Right ventricle myocardium inferior (tissue), 1 donor: ENCODE results near the gene IGF1R. TPM values are rescaled to one million over a fixed set of nuclear protein-coding genes. Genes with fewer than 3 reads are reported as not detected.
"Not testable (repeated sequence)": the region's sequence is repeated elsewhere in the genome, so short reads cannot be mapped to it uniquely, and the experiment has no call there.

ENCODE experiments used
- ATAC-seq: fragments of 200-7000 bp; cut with Tn5 transposase; one replicate; pipeline ENCODE4 v1.9.1; 2020; ENCODE audit warnings: mild to moderate bottlenecking, moderate library complexity
- DNase-seq: peaks from one replicate; pipeline ENCODE4 v3.0.0; 2021; ENCODE audit errors: missing footprints
- intact Hi-C: fragments of 100-400 bp; cut with DNase I; formaldehyde crosslinking; loops from one replicate; pipeline ENCODE4 v1.11.0; 2022
- long read RNA-seq: library from polyadenylated mRNA; unstranded; transcript quantifications from one replicate; pipeline ENCODE4 v2.0.0, GENCODE V29; 2021
- total RNA-seq: library from RNA; stranded (reverse); fragmentation: NEBNext Ultra II Directional; extraction: Animal tissue kit (Norgen Biotek cat#: 25700); gene quantifications from one replicate; pipeline ENCODE4 v1.2.1, GENCODE V29; 2021
- donor health status: DM: no; HTN: yes; CAD: no; lungs with severe emphysema.

The IGF1R gene
- 26.3 TPM for total RNA-seq
- long read RNA-seq, partial matches to known transcripts: 3 of 5 reads
- long read RNA-seq, other reads (novel, unspliced or antisense): 2 of 5 reads

DNA sequence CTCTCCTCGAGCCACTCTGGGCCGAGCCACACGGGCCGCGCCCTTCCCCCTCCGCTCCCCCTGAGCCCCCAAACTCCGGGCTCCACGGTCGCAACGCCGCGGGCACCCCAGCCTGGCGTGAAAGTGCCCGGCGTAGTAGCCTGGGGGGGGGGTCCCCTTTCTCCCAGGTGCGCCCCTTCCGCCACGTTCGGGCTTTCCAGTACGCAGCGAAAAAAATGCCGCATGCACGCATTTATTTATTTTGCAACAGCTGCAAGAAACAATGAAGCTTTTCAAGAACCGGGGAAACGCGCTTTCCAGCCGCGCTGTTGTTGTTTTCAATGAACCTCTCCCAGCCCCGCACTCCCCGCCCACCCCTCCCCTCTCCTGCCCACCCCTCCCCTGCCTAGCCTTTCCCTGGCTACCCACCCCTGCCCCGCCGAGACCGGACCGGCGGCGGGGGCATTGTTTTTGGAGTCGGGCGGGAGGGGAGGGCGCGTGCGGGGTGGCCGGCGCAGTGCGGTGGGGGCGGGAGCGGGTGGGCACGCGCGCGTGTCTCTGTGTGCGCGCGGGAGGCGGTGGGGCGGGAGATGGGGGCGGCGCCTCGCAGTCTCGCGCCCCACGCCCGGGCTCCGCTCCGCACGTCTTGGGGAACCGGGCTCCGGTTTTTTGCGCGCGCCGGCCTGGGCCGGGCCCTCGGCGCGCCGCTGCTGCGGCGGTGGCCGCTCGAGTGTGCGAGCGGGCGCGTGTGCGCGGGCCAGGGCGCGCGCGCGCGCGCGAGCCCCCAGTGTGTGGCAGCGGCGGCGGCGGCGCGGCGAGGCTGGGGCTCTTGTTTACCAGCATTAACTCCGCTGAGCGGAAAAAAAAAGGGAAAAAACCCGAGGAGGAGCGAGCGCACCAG is at the start of gene IGF1R:
IGF1R (plus strand) TSS at position 766 of the 880 bp plus-strand sequence. CDS start 1,043 bp downstream, outside the sequence.
- DNase-seq (peak; percentile 94), ATAC-seq (peak; percentile 90)
- intact Hi-C loops: loop anchor here (1.0 to 5.0 kb wide), 4 partner anchors 131 to 409 kb away; no protein-coding TSS in a partner anchor

DNA sequence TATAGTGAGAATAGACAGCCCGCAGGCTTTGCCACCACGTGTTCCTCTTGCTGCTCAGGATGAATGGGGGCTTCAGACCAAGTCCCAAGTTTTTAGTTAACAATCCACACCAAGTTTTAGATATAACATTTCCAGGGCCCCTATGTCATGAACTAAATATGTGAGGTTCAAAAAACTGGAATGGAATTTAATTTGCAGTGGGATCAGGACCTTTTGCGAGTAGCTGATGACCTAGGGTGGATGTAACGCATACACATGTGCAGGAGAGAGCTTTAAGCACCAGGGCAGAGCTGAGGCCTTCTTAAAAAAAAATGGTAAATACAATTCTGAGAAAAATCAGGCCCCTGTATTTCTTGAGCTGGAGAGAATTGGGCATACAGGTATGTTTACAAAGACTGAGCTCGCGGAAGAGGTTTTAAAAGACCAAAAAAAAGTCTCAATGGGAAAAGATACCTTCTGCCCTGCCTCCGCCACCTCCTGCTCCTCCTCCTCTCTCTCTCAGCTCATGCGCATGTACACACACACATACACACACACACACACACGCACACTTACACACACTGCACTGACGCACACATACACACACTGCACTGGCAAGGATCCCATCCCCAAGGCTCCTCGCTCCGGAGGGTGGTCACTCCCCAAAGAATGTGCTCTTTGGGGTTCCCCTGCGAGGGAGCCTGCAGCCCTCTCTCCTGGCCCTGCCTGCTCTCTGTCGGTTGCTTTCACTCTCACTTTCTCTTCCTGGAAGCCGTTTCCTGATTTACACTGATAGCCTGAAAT is 48.2 kb upstream of the IGF1R start:
- DNase-seq (no peak), ATAC-seq (peak; percentile 73)
- intact Hi-C loops: no loop called here

DNA sequence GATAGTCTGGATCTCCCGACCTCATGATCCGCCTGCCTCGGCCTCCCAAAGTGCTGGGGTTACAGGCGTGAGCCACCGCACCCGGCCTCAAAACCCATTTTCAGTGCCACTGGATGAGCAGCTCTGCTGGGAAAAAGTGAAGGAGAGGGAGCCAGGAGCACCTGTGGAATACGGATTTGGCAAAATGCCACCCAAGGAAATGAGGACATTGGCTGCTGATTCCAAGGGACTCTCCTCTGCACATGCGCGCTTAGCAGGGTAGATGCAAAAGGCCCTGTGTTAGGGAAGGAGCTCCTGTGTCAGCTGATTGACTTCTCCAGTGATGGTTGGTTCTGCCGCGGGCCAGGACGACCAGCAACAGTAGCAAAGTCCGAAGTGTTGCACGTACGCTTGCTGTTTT is 43.4 kb upstream of the IGF1R start:
- intact Hi-C loops: no loop called here
- DNase-seq (no peak), ATAC-seq (no peak)

DNA sequence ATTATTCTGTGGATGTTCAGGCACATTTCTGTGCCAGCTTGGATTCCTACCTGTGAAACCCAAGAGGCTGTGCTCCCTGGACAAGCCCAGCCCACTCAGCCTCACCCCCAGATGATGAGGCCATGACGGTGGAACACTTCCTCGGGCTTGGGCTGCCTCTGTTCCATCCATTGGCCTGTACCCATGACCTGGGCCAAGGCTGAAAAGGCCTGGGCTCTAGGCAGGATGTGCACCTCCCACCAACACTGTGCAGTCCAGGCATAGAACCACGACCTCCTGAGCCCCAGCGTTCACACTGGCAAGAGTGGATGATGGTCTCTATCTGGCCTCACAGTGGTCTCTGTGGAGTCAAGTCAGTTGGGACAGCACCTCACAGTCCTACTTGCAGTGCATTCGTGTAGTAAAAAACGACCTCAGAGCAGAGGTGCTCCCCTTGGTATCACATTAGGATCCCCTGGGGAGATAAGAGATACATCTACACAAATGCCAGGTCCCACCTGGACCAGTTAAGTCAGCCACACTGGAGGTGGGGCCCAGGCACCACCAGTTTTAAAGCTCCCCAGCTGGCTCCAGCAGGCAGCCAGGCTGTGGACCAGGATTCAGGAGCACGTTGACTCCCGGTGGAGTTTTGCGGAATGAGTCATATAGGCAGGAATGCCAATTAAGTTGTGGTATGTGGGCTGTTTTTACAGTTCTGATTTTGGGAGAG is 39.0 kb upstream of the IGF1R start:
- ATAC-seq (no peak), DNase-seq (no peak)
- intact Hi-C loops: no loop called here

DNA sequence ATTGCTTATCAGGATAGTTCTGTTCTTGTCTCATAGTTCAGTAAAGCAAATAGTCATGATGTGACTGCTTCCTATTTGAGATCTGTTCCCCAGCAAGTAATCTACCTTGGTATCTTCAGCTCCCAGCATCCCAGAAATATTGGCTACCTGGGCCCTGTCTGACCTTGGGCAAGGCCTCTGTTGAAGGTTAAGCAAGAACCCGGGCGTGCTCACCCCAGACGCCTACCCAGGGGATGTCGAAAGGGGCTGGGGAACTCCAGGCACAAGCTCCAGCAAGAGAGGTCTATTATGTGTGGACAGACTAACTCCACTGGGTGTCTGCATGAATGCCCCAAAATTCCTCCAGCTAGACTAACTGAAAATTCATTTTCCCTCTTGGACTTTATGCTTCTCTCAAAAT is 37.3 kb upstream of the IGF1R start:
- DNase-seq (no peak), ATAC-seq (no peak)
- intact Hi-C loops: no loop called here

DNA sequence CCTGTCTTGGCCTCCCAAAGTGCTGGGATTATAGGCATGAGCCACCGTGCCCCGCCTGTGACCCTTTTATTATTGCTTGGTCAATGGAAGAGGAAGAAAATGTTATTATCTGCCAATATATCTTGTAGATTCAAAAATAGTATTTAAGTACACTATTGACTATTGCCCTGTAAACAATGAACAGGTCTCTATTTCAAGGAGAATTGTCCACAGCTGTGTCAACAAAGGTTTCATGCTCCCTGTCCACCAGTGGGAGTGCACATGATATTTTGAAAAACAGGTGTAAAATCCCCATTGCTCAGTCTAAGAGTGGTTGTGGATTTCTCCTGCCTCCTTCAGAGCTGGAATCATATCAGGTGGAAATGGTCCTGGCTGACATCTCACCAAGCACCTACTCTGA is 36.5 kb upstream of the IGF1R start:
- no peak for ATAC-seq
- intact Hi-C loops: no loop called here
- DNase-seq: no peak

DNA sequence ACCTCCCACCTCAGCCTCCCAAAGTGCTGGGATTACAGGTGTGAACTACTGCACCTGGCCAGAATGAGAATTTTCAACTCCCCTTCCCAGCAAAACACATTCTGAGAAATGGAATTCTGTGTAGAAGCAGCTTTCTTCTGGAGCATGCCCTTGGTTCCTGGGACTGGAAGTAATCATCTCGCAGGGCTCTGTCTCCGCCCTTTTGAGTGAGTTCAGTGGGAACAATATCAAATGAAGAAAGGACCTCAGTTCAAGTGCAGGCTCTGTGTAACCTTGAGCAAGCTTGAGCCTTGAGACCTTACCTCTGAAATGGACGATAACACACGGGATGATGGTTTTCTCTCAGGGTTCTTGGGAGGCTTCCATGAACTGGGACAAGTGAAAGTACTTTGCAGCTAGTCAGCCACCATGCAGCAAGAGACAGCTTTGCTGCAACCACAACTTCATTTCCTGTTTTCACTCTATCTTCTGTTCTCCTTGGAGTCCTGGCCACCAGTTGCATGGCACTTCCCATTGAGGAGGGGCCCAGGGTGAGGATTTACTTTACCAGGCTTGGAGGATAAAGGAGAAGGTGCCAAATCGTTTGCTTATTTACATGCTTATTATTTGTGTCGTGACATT is 35.7 kb upstream of the IGF1R start:
- DNase-seq (no peak), ATAC-seq (no peak)
- intact Hi-C loops: no loop called here

DNA sequence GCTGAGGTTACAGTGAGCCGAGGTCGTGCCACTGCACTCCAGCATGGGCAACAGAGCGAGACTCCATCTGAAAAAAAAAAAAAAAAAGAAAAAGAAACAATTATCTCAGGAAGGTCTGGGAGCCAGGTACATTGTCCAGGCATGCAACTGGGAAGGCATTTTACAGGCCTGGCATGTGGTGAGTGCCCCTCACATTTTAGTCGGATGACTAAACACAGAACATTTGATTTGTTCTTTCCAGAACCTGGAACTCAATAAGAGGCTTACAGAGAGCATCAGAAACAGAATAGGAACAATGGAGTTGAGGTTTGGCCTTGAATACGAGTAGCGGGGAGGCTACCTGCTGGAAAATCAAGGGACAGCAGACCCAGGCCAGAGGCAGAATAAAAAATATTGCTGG is 33.7 kb upstream of the IGF1R start:
- ATAC-seq (no peak), DNase-seq (no peak)
- intact Hi-C loops: no loop called here

DNA sequence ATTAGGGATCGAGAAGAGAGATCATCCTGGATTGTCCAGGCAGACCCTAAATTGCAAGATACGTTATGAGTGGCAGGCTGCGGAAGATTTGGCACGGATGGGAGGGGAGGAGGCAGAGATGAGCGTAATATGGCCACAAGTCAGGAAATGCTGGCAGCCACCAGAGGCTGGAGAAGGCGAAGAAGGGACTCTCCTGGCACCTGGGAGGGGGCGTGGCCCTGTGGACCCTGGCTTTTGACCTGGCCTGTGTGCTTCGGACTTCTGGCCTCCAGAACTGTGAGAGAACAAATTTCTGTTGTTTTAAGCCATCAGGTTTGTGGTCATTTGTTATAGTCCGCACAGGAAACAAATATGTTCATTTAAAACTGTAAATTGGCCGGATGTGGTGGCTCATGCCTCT is 31.9 kb upstream of the IGF1R start:
- ATAC-seq (no peak), DNase-seq (no peak)
- intact Hi-C loops: no loop called here

DNA sequence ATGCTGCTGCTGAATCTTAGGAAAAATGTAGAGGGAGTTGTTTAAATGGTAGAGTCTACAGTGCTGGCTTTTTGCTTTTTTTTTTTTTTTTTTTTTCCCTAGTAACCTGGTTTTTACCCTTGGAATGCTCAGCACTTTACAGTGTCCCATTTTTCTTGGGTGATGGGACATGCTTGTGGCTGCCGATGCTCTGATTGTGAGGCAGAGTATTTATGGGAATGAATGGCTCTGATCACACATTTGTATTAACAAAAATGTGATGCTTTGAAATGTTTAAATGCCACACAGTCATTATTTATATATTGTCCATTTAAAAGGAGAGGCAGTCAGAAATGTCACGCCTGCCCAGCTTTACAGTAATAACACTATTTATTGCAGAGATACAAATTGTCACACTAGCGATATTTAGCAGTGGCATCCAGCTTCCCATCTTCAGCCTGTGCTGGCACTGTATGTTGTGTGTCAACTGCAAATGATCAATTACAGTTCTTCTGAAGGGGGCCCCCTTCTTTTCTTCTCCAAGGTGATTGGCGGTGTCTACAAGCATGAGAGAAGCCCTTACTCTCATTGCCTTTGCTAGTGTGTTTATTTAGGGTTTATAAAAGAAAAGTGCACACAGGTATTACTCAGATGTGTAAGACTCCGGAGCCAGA is 30.9 kb upstream of the IGF1R start:
- intact Hi-C loops: no loop called here
- ATAC-seq: no peak
- no peak for DNase-seq

DNA sequence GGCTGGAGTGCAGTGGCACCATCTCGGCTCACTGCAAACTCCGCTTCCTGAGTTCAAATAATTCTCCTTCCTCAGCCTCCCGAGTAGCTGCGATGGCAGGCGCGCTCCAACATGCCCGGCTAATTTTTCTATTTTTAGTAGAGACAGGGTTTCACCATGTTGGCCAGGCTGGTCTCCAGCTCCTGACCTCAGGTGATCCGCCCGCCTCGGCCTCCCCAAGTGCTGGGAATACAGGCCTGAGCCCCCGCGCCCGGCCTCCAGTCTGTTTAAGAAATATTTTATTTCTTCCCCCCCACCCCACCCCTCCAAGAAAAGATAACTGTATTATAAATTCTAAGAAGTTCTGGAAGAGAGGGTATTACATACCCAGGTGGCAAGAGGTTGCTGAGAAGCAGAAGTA is 29.8 kb upstream of the IGF1R start:
- ATAC-seq, DNase-seq, intact Hi-C loops: not testable (repeated sequence)

DNA sequence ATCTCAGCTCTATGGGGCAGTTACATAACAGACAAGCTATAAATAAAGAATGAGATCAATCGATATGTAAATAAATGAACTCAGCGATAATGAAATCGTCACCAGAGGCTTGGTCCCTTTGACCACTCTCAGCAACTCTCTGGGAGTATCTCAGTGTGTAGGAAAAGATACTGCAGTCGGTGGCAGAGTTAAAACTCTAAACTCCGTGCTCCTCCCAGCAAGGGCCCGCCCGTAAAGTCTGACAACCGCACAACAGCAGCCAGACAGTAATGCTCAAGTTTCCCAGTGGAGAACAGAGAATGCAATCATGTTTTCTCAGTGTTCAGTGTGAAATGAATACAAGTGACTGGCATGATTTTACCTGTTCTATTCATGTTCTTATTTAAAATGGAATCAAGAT is 28.3 kb upstream of the IGF1R start:
- DNase-seq: no peak
- intact Hi-C loops: no loop called here
- ATAC-seq: no peak

DNA sequence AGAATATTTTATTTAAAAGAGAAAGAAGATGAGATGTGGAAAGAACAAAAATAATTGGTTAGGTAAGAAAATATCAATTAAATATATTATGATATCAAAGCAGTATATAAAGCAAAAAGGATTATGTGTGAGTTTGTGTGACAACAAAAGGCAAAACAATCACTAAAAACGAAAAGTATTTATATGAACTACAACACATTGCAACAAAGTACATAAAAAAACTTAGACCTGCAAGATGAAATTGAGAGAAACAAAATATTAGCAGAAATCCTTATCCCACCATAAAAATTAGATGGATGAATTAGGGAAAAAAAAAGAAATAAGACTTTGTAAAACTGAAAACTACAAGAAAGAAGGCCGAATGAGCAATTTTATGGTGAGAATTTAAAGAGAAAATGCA is 27.3 kb upstream of the IGF1R start:
- intact Hi-C loops: no loop called here
- no peak for ATAC-seq

DNA sequence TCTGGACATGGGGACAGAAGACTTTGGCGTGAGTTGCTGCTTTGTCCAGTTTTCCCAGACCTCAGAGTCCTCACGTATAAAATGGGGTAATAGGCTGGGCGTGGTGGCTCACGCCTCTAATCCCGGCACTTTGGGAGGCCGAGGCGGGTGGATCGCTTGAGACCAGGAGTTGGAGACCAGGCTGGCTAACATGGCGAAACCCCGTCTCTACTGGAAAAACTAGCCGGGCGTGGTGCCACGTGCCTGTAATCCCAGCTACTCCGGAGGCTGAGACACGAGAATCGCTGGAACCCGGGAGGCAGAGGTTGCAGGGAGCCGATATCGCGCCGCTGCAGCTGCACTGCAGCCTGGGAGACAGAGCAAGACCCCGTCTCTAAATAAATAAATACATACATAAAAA is 22.7 kb upstream of the IGF1R start:
- ATAC-seq (no peak), DNase-seq (no peak)
- intact Hi-C loops: no loop called here

More for the DNA sequence above, 27.3 kb upstream of the IGF1R start:
- no peak for DNase-seq

DNA sequence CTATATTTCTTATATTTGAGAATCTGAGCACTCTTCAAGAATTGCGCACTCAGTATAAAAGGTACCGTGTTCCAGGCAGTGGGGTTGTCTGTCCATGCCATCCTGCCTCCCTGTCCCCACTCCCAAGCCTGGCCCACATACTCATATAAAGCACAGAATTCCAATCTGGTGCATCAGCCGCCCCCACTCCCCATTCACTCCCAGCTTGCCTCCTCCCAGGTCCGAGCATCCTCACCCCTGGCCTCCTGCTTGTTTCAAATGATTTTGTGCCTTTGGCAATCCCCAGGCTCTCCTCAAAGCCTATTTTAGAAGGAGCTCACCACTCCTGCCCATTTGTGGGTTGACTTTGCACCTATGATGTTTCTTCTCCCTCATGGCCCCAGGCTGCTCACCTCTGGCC is 22.2 kb upstream of the IGF1R start:
- intact Hi-C loops: no loop called here
- DNase-seq (no peak), ATAC-seq (no peak)

DNA sequence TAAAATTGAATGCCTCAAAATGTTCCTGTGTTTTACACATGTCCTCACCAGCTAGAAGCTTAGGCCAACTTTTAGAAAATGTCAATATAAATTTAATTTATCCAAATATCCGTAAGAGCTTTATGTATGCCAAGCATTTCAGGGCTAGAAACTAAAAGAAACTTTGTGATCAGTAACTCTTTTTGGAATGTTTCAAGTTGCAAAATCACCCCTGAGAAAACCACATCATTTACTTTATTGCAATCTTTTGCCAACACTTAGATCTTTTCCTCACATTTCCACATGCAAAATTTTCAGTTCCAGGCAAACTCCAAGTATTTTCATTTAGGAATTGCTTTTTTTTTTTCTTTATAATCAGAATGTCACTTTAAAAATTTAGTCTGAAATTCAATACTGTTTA is 20.1 kb upstream of the IGF1R start:
- no peak for DNase-seq
- intact Hi-C loops: no loop called here
- no peak for ATAC-seq

DNA sequence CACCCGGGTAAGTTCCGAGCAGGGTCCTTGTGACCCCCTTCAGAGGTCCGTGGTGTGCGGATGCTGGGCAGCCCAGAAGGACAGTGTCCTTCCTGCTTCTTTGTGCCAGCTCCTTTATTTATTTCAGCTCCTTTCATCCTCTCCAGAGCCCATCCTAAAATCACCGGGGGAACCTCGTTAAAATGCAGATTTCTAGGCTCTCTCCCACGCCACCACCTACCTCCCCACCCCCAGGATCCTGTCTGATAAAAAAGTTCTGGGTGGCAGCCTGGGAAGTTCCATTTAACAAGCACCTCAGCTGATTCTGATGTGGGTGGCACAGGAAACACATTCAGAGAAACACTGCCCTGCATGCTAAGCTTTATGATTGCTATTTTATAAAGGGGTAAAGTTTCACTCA is 12.5 kb upstream of the IGF1R start:
- DNase-seq: no peak
- intact Hi-C loops: no loop called here
- ATAC-seq: no peak

DNA sequence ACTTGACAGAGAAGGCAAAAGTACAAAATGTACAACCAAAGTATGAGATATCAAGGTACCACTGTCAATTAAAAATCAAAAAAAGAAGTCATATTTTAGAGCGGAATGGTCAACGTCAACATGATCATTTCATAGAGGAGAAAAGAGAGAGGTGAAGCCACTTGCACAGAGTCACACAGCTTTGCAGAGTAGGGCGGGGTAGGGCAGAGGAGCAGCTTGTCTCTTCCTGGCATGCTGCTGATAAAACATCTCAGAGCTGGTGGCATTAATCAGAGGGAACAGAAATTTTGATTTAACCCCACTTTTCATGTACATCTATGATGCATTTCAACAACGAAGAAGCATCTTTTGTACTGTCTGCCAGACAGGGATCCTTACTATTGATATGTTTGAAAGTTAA is 5.2 kb upstream of the IGF1R start:
- ATAC-seq (no peak), DNase-seq (no peak)
- intact Hi-C loops: no loop called here
